Astrocyte (in vitro differentiated cells and primary cell): ENCODE results near the gene PPM1F.

Experiments
- EZH2 ChIP-seq: IDR thresholded peaks from 2 replicates; pipeline ENCODE4 v1.6.1; 2012; ENCODE audit warnings: mild to moderate bottlenecking, low read length, inconsistent platforms; ENCODE audit not compliant: insufficient read depth
- TF ChIP-seq, protein P1 (sequence below): IDR thresholded peaks from 2 replicates; pipeline ENCODE4 v1.5.1; 2011; ENCODE audit warnings: low read depth, mild to moderate bottlenecking, inconsistent platforms, low read length, moderate library complexity; ENCODE audit not compliant: insufficient read depth

DNA sequence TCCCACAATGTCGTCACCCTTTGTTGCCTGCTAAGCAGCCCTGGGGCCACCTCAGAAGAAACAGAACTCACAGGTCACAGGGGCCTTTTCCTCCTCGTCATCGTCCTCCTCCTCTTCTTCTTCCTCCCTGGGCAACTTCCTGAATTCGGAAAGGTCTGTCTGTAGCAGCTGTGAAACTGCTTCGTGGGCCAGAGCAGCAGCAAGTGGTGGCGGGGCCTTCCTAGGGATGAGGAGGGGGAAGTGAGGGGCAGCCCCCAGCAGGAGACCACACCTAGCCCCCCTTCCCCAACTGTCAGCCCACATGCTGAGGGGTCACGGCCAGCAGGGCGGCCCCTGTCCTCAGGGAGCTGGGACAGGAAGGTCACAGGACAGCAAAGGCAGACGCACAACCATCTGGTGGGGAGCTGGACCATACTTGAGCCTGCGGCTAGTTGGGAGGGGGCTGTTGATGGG lies 13.2 kb downstream of the PPM1F start:
- TF ChIP-seq, protein P1, sequence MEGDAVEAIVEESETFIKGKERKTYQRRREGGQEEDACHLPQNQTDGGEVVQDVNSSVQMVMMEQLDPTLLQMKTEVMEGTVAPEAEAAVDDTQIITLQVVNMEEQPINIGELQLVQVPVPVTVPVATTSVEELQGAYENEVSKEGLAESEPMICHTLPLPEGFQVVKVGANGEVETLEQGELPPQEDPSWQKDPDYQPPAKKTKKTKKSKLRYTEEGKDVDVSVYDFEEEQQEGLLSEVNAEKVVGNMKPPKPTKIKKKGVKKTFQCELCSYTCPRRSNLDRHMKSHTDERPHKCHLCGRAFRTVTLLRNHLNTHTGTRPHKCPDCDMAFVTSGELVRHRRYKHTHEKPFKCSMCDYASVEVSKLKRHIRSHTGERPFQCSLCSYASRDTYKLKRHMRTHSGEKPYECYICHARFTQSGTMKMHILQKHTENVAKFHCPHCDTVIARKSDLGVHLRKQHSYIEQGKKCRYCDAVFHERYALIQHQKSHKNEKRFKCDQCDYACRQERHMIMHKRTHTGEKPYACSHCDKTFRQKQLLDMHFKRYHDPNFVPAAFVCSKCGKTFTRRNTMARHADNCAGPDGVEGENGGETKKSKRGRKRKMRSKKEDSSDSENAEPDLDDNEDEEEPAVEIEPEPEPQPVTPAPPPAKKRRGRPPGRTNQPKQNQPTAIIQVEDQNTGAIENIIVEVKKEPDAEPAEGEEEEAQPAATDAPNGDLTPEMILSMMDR, result no peak
- TF ChIP-seq EZH2, result no peak
